ENCODE measurements around the gene KRT80.

The KRT80 gene

GRCh38 chr12:52210925-52211650 lies 19.3 kb upstream of the KRT80 start:
- DNase-seq (ENCODE audit: low spot score): no peak

GRCh38 chr12:52210186-52210924 lies 18.5 kb upstream of the KRT80 start:
- DNase-seq (ENCODE audit: low spot score): no peak

GRCh38 chr12:52209321-52209720 lies 17.5 kb upstream of the KRT80 start:
- no peak for DNase-seq (ENCODE audit: low spot score)

- DNase-seq (ENCODE audit: low spot score): no peak
Observed at GRCh38 chr12:52208424-52209165, 16.8 kb upstream of the KRT80 start.

- DNase-seq (ENCODE audit: low spot score): no peak
Observed at GRCh38 chr12:52207895-52208294, 16.1 kb upstream of the KRT80 start.

GRCh38 chr12:52207106-52207505 lies 15.3 kb upstream of the KRT80 start:
- DNase-seq (ENCODE audit: low spot score): no peak

GRCh38 chr12:52206304-52207040 lies 14.7 kb upstream of the KRT80 start:
- no peak for DNase-seq (ENCODE audit: low spot score)

GRCh38 chr12:52205612-52206303 lies 13.9 kb upstream of the KRT80 start:
- DNase-seq (ENCODE audit: low spot score): no peak

- no peak for DNase-seq (ENCODE audit: low spot score)
Observed at GRCh38 chr12:52204931-52205505, 13.2 kb upstream of the KRT80 start.

- DNase-seq (ENCODE audit: low spot score): no peak
Observed at GRCh38 chr12:52204095-52204930, 12.5 kb upstream of the KRT80 start.

GRCh38 chr12:52203079-52203921 lies 11.5 kb upstream of the KRT80 start:
- no peak for DNase-seq (ENCODE audit: low spot score)

- DNase-seq (ENCODE audit: low spot score): no peak
Observed at GRCh38 chr12:52202361-52203078, 10.7 kb upstream of the KRT80 start.

GRCh38 chr12:52201451-52201839 lies 9.6 kb upstream of the KRT80 start:
- no peak for DNase-seq (ENCODE audit: low spot score)

GRCh38 chr12:52200781-52201450 lies 9.1 kb upstream of the KRT80 start:
- no peak for DNase-seq (ENCODE audit: low spot score)

- no peak for DNase-seq (ENCODE audit: low spot score)
Observed at GRCh38 chr12:52200086-52200780, 8.4 kb upstream of the KRT80 start.

GRCh38 chr12:52199294-52199919 lies 7.6 kb upstream of the KRT80 start:
- no peak for DNase-seq (ENCODE audit: low spot score)
